D341Med (cell line): ENCODE results near the gene ATAD2B.

Source experiments
- DNase-seq: peaks from one replicate; pipeline ENCODE4 v3.0.0; 2012; ENCODE audit warnings: low spot score

The ATAD2B gene

GRCh38 chr2:23700627-23701026, 226.3 kb downstream of the ATAD2B start:
- DNase-seq, result no peak

GRCh38 chr2:23699580-23699925, 227.4 kb downstream of the ATAD2B start:
- no peak for DNase-seq

- DNase-seq, result no peak
These were observed 228.0 kb downstream of the ATAD2B start for GRCh38 chr2:23698721-23699579.
